ENCODE data around the gene FRMD7.

- TF ChIP-seq CTCF (IDR thresholded peaks at IDR 0.05; ENCODE audit: insufficient read depth, low read length, poor library complexity, severe bottlenecking) = no peak
- no peak for TF ChIP-seq EZH2phosphoT487 (conservative IDR thresholded peaks at IDR 0.05; ENCODE audit: low read length)
Measured at GRCh38 chrX:132125906-132126305, 1.9 kb downstream of the FRMD7 start.
